Right atrium auricular region (tissue), 2 donors: ENCODE data around the gene TSC22D2. TPM values are rescaled to one million over a fixed set of nuclear protein-coding genes. Genes with fewer than 3 reads are reported as not detected.
A peak's percentile ranks its signal among the peaks of the same experiment; 100 is the strongest.

Experiments used
- DNase-seq: peaks from one replicate; pipeline ENCODE4 v3.0.0-alpha.2; 2019; ENCODE audit warnings: low spot score
- H3K27ac ChIP-seq, 2 donors: fragments of 200-600 bp; sonication (generic); 1 replicate in 1 of 2; 2 replicates in 1 of 2; pipeline ENCODE4 v1.5.1; 2016 to 2019
- H3K27me3 ChIP-seq, 2 donors: fragments of 200-600 bp; sonication (generic); one replicate each; pipeline versions ENCODE4 v1.5.1 to v1.6.0; 2017 to 2019
- H3K36me3 ChIP-seq: fragments of 200-600 bp; sonication (generic); one replicate; pipeline ENCODE4 v1.5.1; 2016
- H3K4me1 ChIP-seq, 2 donors: fragments of 200-600 bp; sonication (generic); one replicate each; pipeline versions ENCODE4 v1.5.1 to v1.6.0; 2017 to 2019
- H3K4me3 ChIP-seq, 2 donors: fragments of 200-600 bp; sonication (generic); 1 replicate in 1 of 2; 2 replicates in 1 of 2; pipeline ENCODE4 v1.5.1; 2017 to 2019; ENCODE audit warnings: mild to moderate bottlenecking in 1 of 2, moderate library complexity in 1 of 2
- H3K9me3 ChIP-seq, 2 donors: fragments of 200-600 bp; sonication (generic); one replicate each; pipeline ENCODE4 v1.5.1; 2019
- total RNA-seq, 2 donors: library from RNA; depleted of rRNA; stranded (reverse); fragments of >200 nt; gene quantifications; one replicate each; pipeline ENCODE4 v1.1.0, GENCODE V29; 2016
- TF ChIP-seq, protein P1 (sequence below), 2 donors: fragments of 200-600 bp; sonication (generic); IDR thresholded peaks; one replicate each; pipeline ENCODE4 v1.5.1; 2019; ENCODE audit warnings: antibody characterized with exemption in 2 of 2

The TSC22D2 gene
- total RNA-seq, 2 donors from 2014 or later = 18.1 to 23.5 TPM

DNA sequence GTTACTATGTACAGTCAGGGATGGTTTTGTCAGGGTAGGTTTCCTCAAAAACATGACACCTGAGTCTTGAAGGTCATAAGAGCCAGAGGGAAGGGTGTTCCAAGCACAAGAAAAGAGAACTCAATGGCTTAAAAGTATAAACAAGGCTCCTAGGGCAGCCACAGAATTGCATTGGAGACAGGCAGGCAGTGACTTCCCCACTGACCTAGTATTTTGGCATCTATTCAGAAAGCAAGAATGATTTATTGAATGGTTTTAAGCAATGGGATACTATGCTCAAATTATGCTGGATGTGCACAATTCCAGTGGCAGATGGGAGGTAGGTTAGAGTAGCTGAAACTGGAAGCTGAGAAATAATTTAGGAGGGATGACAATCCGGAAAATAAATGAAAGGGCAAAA, 54.0 kb downstream of the TSC22D2 start:
- no peak for DNase-seq
- Histone ChIP-seq H3K27ac (no peak overlapping the region), H3K36me3 (no peaks in the 10 kb centered on the region), H3K4me1 (no peaks in the 10 kb centered on the region), H3K27me3 (no peaks in the 10 kb centered on the region), H3K9me3 (no peaks in the 10 kb centered on the region), H3K4me3 (no peak overlapping the region)
- TF ChIP-seq, protein P1, sequence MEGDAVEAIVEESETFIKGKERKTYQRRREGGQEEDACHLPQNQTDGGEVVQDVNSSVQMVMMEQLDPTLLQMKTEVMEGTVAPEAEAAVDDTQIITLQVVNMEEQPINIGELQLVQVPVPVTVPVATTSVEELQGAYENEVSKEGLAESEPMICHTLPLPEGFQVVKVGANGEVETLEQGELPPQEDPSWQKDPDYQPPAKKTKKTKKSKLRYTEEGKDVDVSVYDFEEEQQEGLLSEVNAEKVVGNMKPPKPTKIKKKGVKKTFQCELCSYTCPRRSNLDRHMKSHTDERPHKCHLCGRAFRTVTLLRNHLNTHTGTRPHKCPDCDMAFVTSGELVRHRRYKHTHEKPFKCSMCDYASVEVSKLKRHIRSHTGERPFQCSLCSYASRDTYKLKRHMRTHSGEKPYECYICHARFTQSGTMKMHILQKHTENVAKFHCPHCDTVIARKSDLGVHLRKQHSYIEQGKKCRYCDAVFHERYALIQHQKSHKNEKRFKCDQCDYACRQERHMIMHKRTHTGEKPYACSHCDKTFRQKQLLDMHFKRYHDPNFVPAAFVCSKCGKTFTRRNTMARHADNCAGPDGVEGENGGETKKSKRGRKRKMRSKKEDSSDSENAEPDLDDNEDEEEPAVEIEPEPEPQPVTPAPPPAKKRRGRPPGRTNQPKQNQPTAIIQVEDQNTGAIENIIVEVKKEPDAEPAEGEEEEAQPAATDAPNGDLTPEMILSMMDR (IDR thresholded peaks at IDR 0.05) = no peak

GRCh38 chr3:150464684-150465083, 56.6 kb downstream of the TSC22D2 start:
- Histone ChIP-seq H3K36me3 (no peaks in the 10 kb centered on the region), H3K9me3 (no peaks in the 10 kb centered on the region), H3K27me3 (no peaks in the 10 kb centered on the region), H3K4me3 (no peak overlapping the region), H3K27ac (no peak overlapping the region), H3K4me1 (no peaks in the 10 kb centered on the region)
- no peak for DNase-seq
- TF ChIP-seq, protein P1 (IDR thresholded peaks at IDR 0.05) = no peak

GRCh38 chr3:150467381-150467780, 59.3 kb downstream of the TSC22D2 start:
- Histone ChIP-seq H3K36me3 (no peaks in the 10 kb centered on the region), H3K27ac (no peak overlapping the region), H3K4me1 (no peaks in the 10 kb centered on the region), H3K9me3 (no peaks in the 10 kb centered on the region), H3K27me3 (no peaks in the 10 kb centered on the region), H3K4me3 (no peak overlapping the region)
- no peak for DNase-seq
- TF ChIP-seq, protein P1 (IDR thresholded peaks at IDR 0.05) = no peak

DNA sequence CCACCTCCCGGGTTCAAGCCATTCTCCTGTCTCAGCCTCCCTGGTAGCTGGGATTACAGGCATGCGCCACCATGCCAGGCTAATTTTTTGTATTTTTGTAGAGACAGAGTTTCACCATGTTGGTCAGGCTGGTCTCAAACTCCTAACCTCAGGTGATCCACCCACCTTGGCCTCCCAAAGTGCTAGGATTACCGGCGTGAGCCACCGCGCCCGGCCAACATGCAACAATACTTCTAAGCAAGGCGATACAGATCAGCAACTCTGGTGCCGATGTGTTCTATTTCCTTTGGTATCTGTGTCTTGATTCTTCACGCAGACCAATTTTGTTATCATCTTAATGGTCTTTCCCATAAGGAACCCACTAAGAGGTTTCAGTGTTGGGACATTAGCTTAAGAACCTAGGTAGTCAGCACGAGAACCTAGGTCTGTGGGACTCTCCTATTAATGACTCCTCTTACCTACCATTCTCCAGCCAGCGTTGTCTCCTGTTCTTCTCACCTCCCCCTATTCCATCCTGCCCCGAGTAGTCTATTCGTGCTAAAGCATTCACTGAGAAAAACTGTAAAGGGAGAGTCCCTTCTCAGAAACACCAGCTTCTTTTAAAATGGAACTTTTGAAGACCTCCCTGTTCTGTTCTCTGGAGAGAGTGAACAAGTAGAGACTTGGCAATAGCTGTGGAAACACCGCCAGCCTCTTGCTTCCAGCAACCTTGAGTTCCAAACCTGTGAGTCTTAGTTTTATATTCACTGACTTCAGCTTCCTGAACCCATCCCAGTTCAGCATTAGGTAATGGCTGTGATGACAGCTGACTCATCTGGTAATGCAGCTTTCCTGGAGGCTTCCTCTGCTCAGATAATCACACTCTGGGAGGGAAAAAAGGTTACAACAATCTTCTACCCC, 61.2 kb downstream of the TSC22D2 start:
- Histone ChIP-seq H3K4me3 (no peak overlapping the region), H3K9me3 (no peaks in the 10 kb centered on the region), H3K4me1 (no peaks in the 10 kb centered on the region), H3K27ac (no peak overlapping the region), H3K27me3 (no peaks in the 10 kb centered on the region), H3K36me3 (no peaks in the 10 kb centered on the region)
- TF ChIP-seq, protein P1 (IDR thresholded peaks at IDR 0.05) = no peak
- peak; percentile 66 for DNase-seq

- Histone ChIP-seq H3K27me3 (no peaks in the 10 kb centered on the region), H3K36me3 (no peaks in the 10 kb centered on the region), H3K27ac (no peak overlapping the region), H3K4me1 (no peaks in the 10 kb centered on the region), H3K9me3 (no peaks in the 10 kb centered on the region), H3K4me3 (no peak overlapping the region)
- DNase-seq = no peak
- TF ChIP-seq, protein P1 (IDR thresholded peaks at IDR 0.05) = no peak
Measured at GRCh38 chr3:150469931-150470740, 62.0 kb downstream of the TSC22D2 start.
